Measurements from ENCODE around the gene CREBBP.

CREBBP gene

GRCh38 chr16:3729161-3730112 lies 151.1 kb downstream of the CREBBP start:
- intact Hi-C loops (cut with DNase I; ENCODE audit: low total_unique reads): loop anchor here (1.0 kb wide), 1 partner anchor 38 kb away; no protein-coding TSS in a partner anchor
- Histone ChIP-seq H3K4me3 (no peak overlapping the region), H3K36me3 (peaks cover 71 to 85% (median 74%) of the 10 kb centered on the region in 3 donors), H3K27ac (no peak overlapping the region), H3K4me1 (no peaks in the 10 kb centered on the region), H3K27me3 (no peaks in the 10 kb centered on the region), H3K9me3 (no peaks in the 10 kb centered on the region)
- TF ChIP-seq, protein P1, sequence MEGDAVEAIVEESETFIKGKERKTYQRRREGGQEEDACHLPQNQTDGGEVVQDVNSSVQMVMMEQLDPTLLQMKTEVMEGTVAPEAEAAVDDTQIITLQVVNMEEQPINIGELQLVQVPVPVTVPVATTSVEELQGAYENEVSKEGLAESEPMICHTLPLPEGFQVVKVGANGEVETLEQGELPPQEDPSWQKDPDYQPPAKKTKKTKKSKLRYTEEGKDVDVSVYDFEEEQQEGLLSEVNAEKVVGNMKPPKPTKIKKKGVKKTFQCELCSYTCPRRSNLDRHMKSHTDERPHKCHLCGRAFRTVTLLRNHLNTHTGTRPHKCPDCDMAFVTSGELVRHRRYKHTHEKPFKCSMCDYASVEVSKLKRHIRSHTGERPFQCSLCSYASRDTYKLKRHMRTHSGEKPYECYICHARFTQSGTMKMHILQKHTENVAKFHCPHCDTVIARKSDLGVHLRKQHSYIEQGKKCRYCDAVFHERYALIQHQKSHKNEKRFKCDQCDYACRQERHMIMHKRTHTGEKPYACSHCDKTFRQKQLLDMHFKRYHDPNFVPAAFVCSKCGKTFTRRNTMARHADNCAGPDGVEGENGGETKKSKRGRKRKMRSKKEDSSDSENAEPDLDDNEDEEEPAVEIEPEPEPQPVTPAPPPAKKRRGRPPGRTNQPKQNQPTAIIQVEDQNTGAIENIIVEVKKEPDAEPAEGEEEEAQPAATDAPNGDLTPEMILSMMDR (IDR thresholded peaks at IDR 0.05): no peak
- no peak for DNase-seq

DNA sequence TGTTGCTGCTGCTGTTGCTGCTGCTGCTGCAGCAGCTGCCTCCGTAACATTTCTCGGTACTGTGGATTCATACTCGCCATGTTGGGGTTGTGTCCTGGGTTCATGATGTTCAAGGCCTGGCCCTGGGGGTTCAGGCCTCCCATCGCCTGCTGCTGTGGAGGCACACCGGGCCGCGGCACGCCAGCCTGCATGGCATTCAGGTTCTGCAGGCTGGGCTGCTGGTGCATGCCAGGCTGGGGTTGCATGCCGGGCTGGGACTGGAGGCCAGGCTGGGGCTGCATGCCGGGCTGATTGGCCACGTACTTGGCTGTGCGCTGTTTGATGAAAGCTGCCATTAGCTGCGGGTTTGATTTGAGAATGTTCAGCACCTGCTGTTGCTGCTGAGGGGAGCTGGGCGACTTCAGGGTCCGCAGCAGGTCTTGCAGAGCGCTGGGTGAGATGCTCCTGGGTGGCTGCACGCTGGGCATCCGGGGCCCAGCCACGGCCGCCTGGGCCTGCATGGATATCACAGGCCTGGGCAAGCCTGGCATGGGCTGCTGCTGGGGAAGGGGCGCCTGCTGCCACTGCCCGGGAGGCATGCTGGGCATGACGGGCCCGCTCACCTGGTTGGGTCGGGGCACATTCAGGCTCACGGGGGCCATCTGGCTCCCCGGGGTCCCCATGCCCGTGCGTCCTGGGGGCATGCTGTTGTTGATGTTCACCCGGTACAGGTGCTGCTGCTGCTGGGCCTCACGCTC lies 151.9 kb downstream of the CREBBP start:
- TF ChIP-seq, protein P1 (IDR thresholded peaks at IDR 0.05): no peak
- Histone ChIP-seq H3K4me3 (no peak overlapping the region), H3K27me3 (no peaks in the 10 kb centered on the region), H3K9me3 (no peaks in the 10 kb centered on the region), H3K27ac (no peak overlapping the region), H3K36me3 (peaks cover 64 to 77% (median 67%) of the 10 kb centered on the region in 3 donors), H3K4me1 (no peaks in the 10 kb centered on the region)
- no peak for DNase-seq
- intact Hi-C loops (cut with DNase I; ENCODE audit: low total_unique reads): loop anchor here (1.0 kb wide), 1 partner anchor 37 kb away; no protein-coding TSS in a partner anchor

GRCh38 chr16:3727806-3728381 lies 152.6 kb downstream of the CREBBP start:
- peaks cover 57 to 70% (median 60%) of the 10 kb centered on the region in 3 donors for H3K36me3 ChIP-seq
- H3K27me3 ChIP-seq: no peaks in the 10 kb centered on the region
- DNase-seq: no peak
- intact Hi-C loops (cut with DNase I; ENCODE audit: low total_unique reads): no loop called here
- TF ChIP-seq, protein P1 (IDR thresholded peaks at IDR 0.05): no peak
- no peaks in the 10 kb centered on the region for H3K4me1 ChIP-seq
- H3K27ac ChIP-seq: no peak overlapping the region
- no peaks in the 10 kb centered on the region for H3K9me3 ChIP-seq
- H3K4me3 ChIP-seq: no peak overlapping the region

- TF ChIP-seq, protein P1 (IDR thresholded peaks at IDR 0.05): no peak
- intact Hi-C loops (cut with DNase I; ENCODE audit: low total_unique reads): no loop called here
- no peak for DNase-seq
- Histone ChIP-seq H3K4me1 (no peaks in the 10 kb centered on the region), H3K27ac (no peak overlapping the region), H3K9me3 (no peaks in the 10 kb centered on the region), H3K4me3 (no peak overlapping the region), H3K36me3 (peaks cover 42 to 53% (median 42%) of the 10 kb centered on the region in 3 donors), H3K27me3 (no peaks in the 10 kb centered on the region)
These were observed 154.4 kb downstream of the CREBBP start for GRCh38 chr16:3726021-3726687.

DNA sequence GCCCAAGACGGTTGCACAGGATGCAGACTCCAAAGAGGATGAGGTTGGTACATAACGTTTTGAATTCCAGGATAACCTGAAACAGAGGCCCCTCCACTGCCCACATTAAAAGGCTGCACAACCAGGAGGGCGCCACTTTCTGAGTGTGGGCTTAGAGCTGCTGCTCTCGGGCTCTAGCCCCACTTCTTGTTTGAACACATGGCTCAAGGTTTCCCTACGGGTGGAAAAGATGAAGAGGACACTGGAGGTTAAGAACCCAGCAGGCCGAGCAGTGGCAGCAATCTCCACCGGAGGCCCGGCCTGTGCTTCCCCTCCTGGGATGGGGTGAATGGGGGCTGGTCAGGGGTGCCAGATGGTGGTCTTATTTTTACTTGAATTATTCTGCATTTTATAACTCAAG lies 155.2 kb downstream of the CREBBP start:
- H3K27ac ChIP-seq: no peak overlapping the region
- DNase-seq: no peak
- intact Hi-C loops (cut with DNase I; ENCODE audit: low total_unique reads): no loop called here

More for the DNA sequence above, 155.2 kb downstream of the CREBBP start:
- no peak overlapping the region for H3K4me3 ChIP-seq
- H3K36me3 ChIP-seq: peaks cover 33 to 44% (median 34%) of the 10 kb centered on the region in 3 donors
- TF ChIP-seq, protein P1 (IDR thresholded peaks at IDR 0.05): no peak
- H3K4me1 ChIP-seq: no peaks in the 10 kb centered on the region
- no peaks in the 10 kb centered on the region for H3K27me3 ChIP-seq
- H3K9me3 ChIP-seq: no peaks in the 10 kb centered on the region
